Medulla oblongata (tissue), 1 donor: ENCODE data around the gene CDH2.
A peak's percentile ranks its signal among the peaks of the same experiment; 100 is the strongest.

Experiments used
- DNase-seq: peaks from one replicate; pipeline ENCODE4 v3.0.0-alpha.2; 2015; ENCODE audit errors: extremely low spot score

CDH2 gene

DNA sequence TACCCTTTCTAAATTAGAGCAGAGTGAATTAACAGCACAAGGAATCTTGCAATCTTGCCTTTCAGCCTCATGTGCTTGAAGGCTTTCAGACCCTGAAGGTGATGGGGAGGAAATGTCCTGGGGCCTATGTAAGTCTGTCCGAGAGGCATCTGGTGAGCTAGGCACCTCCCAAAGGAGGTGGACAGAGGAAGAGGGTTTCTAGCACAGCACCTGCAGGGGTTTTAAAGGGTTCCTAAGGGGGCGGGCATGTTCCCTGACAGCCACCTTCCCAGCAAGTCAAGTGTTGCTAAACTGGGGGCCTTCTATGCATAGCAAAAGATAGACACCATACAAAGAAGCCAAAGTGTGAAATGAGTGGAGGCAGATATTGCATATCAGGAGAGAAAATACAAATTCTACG, 88.5 kb downstream of the CDH2 start:
- no peak for DNase-seq

- peak; percentile 87 for DNase-seq
Measured at GRCh38 chr18:28086670-28087552, 90.0 kb downstream of the CDH2 start.

- no peak for DNase-seq
Measured at GRCh38 chr18:28081516-28081915, 95.4 kb downstream of the CDH2 start.

DNA sequence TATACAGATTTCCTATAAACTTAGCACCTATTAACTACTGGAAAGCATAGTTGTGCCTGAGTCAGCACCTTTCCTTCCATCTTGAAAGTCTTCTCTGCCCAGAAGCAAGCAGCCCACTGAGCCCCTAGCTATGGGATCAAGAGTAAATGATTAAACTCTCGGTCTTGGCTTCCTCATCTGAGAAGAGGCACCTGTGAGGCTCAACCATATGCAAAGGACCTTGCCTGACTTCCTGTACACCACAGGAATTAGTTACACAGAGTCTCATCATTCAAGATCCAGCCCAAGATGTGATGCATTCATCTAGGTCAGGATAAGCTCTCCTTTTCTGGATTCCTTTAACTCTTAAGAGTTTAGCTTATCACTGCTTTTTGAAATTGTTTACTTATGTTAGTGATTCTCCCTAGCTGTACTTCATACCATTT, 96.0 kb downstream of the CDH2 start:
- DNase-seq, result no peak

DNA sequence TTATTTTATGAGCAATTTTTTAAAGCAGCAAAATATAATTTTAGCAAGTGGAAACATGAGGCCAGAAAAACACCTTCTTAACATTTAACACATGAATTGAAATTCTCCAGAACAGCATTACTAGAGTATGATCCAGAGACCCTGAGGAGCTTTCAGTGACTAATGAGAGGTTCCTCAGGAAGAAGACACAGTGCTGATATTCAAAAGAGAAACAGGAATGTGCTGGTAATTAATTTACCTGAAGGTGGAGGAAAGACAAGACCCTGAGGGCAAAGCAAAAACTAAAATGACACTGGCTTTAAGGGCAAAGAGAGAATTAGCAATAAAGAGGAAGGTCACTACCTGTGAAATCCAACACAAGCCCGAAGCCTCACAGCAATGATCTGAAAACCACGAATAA, 97.0 kb downstream of the CDH2 start:
- no peak for DNase-seq

- no peak for DNase-seq
Measured at GRCh38 chr18:28078849-28079248, 98.1 kb downstream of the CDH2 start.

DNA sequence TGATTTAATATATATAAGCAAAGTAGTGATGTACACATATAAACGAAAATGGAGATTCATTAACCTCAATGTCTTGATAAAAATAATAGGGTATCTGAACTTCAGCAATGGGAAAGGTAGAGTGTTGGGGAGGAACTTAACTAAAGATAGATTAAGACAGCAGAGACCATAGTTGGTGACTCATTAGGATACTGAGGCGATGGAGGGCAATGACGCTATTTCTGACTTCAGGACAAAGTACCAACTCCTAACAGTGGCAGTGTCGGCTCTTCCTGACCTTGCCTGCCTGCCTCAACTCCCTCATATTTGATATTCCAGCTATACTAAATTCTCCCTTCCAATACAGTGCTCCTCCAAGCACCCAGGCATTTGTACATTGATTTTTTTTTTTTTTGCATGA, 98.6 kb downstream of the CDH2 start:
- DNase-seq, result no peak

DNA sequence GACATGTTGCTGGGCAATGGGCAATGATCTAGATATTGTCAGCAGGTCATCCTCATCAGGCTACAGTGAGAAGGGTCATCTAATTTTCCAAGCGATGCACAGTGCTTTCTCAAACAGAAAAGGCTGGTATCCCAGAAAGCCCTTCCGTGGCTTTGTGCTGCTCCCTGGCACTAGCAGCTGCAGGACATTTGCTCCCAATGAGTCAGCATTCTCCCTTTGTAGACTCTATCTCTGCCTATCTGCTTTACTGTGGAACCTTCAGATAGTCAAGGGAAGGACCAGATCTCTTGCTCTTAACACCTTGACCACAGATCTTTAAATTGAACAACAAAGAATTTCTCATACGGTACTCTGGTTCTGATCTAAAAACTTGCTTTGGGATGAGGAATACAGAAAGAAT, 101.4 kb downstream of the CDH2 start:
- DNase-seq, result peak; percentile 56

DNA sequence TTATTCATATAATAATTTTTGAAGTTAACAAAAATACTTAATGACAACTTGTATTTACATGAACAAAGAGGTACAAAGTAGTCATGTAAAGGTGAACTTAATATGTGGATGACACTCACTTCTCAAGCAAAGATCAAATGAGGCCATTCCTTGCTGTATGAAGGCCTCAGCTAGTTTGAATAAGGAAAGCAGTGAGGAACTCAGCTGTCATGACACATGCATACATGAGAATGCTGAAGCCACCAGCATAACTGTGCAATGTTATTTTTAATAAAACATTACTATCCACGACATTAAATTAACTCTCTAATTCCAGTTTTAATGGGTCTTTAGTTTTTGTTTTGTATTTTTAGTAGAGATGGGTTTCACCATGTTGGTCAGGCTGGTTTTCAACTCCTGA, 102.9 kb downstream of the CDH2 start:
- DNase-seq, result no peak

DNA sequence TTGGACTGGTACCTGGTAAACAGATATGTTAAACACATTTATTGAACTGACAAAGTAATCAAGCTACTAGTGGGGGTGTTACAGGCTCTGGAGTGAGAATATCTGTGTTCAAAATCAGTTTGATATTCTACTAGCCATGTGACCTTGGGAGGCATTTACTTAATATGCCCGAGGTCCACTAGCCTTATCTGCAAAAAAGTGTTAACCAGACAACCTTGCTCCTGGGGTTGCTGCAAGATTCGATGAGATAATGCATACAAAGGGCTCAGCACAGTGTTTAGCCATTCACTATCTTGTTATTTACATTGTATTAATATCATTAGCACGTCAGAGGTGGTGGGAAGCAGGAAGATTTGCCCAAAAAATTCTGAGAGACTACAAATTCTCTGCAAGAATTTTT, 103.3 kb downstream of the CDH2 start:
- DNase-seq, result no peak

GRCh38 chr18:28071199-28071598, 105.7 kb downstream of the CDH2 start:
- peak; percentile 43 for DNase-seq

- DNase-seq, result no peak
Measured at GRCh38 chr18:28068207-28068606, 108.7 kb downstream of the CDH2 start.

GRCh38 chr18:28067346-28067745, 109.6 kb downstream of the CDH2 start:
- DNase-seq, result no peak

DNA sequence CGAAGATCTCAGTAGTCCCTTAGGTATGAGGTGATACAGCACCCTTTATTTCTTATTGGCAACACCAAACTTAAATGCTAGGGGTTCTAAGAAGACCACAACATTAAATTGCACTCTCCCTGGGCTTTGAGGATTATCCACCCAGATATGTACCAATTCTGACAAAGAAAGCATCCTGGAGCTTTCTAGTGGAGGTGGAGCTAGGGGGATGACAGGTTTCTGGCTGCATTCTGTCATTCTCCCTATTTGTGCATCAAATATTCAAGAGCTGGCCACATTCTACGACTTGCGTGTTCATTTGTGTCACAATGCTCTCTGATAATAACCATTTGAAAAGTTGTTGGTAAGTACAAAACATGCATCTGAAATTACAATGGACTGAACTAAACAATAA, 111.1 kb downstream of the CDH2 start:
- DNase-seq, result no peak

DNA sequence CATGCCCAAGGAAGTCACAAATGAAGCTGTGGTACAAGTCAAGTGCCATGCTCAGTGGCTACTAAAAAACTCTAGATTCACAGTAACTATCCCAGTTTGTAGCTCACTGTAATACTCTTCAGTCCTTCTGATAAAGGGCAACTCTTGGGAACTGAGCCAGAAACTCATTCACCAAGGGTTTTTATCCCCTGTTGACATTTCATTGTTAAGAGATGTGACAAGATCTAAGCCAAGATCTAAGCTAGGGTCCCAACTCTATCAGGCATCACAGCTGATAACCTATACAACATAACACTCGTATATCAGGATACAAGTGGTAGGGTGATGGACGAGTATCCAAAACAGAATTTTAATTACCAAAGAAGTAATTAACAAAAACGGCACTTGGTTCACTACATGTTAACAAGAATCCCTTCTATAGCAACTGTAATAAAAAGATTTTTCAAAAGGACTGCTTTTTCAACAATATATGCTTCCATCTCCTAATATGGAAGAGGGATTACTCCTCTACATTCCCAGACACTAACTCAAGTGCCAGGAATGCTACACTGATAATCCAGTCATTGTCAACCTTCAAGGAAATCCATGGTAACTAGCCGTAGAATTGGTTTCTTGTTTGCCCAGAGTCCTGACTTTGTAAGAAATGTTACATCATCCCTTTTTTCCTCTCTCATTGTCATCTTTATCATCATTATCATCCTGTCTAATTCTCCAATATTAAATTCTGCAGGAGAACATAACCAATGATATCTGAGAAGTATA, 111.7 kb downstream of the CDH2 start:
- no peak for DNase-seq

GRCh38 chr18:28063926-28064325, 113.0 kb downstream of the CDH2 start:
- DNase-seq, result no peak

DNA sequence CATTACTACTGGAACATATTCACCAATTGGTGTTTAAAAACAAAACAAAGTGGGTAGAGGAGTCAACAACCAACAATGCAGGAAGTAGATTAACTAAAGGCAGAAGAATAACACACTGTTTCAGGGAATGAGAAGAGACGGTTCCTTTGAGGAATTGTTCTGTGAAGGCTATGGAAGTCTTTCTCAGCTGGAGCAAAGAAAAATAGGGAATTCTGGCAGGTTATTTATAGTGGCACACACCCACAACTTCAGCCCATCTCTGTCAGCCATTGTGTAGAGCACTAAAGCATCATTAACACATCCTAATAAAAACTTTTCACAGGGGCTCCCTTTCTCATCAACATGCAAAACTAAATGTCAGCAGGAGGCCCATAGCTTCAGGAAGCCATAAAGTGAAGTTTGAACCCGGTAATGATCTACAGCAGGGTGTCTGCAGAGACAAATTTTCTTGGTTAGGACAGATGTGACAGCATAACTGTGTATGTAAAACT, 113.6 kb downstream of the CDH2 start:
- DNase-seq, result no peak

- no peak for DNase-seq
Measured at GRCh38 chr18:28062443-28062842, 114.5 kb downstream of the CDH2 start.

DNA sequence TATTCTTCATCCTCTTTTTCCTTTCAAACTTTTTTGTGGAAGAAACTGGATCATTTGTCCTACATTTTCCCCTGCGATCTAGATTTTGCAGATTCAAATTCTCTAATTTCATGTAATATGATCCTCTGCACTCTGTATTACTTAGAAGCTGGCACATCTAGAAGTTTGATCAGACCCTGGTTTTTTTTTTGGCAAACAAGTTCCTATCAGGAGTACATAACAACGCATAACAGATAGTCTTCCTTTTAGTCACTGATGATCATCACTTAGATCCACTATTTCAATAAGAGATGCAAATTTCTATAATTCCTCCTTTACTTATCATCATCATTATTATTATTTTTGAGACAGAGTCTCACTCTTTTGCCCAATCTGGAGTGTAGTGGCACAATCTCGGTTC, 117.1 kb downstream of the CDH2 start:
- DNase-seq, result no peak

DNA sequence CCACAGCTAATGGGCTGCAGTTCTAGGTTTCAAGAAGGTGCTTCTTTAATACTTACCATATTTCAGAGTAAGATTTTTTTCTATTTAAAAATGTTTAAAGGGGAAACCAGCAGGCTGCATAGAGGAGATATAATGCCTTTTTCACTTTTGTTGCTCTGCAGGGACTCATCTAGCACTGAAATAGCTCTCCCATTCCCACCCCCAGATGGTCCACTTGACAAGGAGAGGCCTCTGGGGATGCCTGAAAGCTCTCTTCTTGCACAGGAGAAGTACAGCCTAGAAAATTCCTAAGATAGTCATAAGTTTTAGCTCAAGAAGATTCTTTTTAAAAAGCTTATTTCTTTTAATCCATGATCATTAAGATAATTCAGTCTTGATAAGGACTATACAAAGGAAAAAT, 126.4 kb downstream of the CDH2 start:
- no peak for DNase-seq

GRCh38 chr18:28048612-28049011, 128.3 kb downstream of the CDH2 start:
- DNase-seq, result no peak

DNA sequence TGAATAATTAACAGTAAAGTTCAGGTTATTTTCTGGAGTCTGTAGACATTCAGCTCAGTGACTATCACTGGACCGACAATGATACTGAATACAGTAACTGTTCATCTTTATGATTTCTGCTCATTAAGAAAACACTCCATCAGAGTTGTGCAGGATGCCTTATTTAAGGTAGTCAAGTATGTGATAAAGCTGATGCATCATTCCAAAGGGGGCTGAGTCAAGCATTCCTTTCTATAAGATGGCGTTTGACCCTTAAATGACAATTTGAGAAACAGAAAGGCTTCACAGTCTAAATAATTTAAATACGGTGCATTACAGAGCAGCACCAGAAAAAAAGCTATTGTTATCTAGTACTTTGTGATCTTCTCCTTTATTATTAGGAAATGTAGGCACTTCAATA, 131.1 kb downstream of the CDH2 start:
- no peak for DNase-seq
